WTC11 (cell line): ENCODE results near the gene IL5RA.

ENCODE experiments used
- CTCF ChIP-seq: fragments of 200-600 bp; IDR thresholded peaks from 2 replicates; pipeline ENCODE4 v1.8.0; 2022; ENCODE audit warnings: antibody characterized with exemption
- FOXJ3 ChIP-seq: sonication (generic); formaldehyde crosslinking; IDR thresholded peaks from 2 replicates; pipeline ENCODE4 v1.9.0; 2021; ENCODE audit warnings: missing genetic modification reagents, mild to moderate bottlenecking, borderline replicate concordance
- HMGA2 ChIP-seq: fragments of 250-450 bp; sonication (Bioruptor Pico); IDR thresholded peaks from 2 replicates; pipeline ENCODE4 v1.4.0; 2021; ENCODE audit warnings: mild to moderate bottlenecking, moderate library complexity
- KAT7 ChIP-seq: sonication (generic); formaldehyde crosslinking; IDR thresholded peaks from 2 replicates; pipeline ENCODE4 v1.8.1; 2023; ENCODE audit warnings: missing genetic modification reagents, mild to moderate bottlenecking, borderline replicate concordance
- MYBL2 ChIP-seq: sonication (generic); formaldehyde crosslinking; IDR thresholded peaks from 2 replicates; pipeline ENCODE4 v1.8.1; 2023; ENCODE audit warnings: mild to moderate bottlenecking, moderate library complexity, missing genetic modification reagents
- NR2C2 ChIP-seq: sonication (generic); formaldehyde crosslinking; IDR thresholded peaks from 2 replicates; pipeline ENCODE4 v1.8.0; 2022; ENCODE audit warnings: mild to moderate bottlenecking, missing genetic modification reagents
- SOX15 ChIP-seq: fragments of 250-450 bp; sonication (Bioruptor Pico); IDR thresholded peaks from 2 replicates; pipeline ENCODE4 v1.9.0; 2021; ENCODE audit warnings: mild to moderate bottlenecking
- SP1 ChIP-seq: sonication (generic); formaldehyde crosslinking; conservative IDR thresholded peaks from 2 replicates; pipeline ENCODE4 v1.8.1; 2022; ENCODE audit warnings: missing genetic modification reagents
- ZNF396 ChIP-seq: fragments of 250-450 bp; sonication (Bioruptor Pico); IDR thresholded peaks from 2 replicates; pipeline ENCODE4 v1.8.0; 2021; ENCODE audit warnings: mild to moderate bottlenecking, moderate library complexity, borderline replicate concordance
- ZNF416 ChIP-seq: fragments of 250-450 bp; sonication (Bioruptor Pico); IDR thresholded peaks from 2 replicates; pipeline ENCODE4 v1.9.0; 2021; ENCODE audit warnings: mild to moderate bottlenecking, inconsistent platforms
- TF ChIP-seq, protein P1 (sequence below): sonication (generic); formaldehyde crosslinking; IDR thresholded peaks from 2 replicates; pipeline ENCODE4 v1.8.1; 2022; ENCODE audit warnings: missing genetic modification reagents, borderline replicate concordance
- TF ChIP-seq, protein P2 (sequence below): sonication (generic); formaldehyde crosslinking; IDR thresholded peaks from 2 replicates; pipeline ENCODE4 v1.8.1; 2023; ENCODE audit warnings: mild to moderate bottlenecking, missing genetic modification reagents, moderate library complexity
- TF ChIP-seq, protein P3 (sequence below): sonication (generic); formaldehyde crosslinking; IDR thresholded peaks from 2 replicates; pipeline ENCODE4 v1.8.0; 2023; ENCODE audit warnings: missing genetic modification reagents, mild to moderate bottlenecking, borderline replicate concordance

- TF ChIP-seq KAT7 (CRISPR knock-in tag) (no peak), ZNF416 (CRISPR knock-in tag) (no peak), CTCF (no peak), NR2C2 (CRISPR knock-in tag) (no peak), SP1 (no peak), SOX15 (CRISPR knock-in tag) (no peak), FOXJ3 (CRISPR knock-in tag) (no peak), MYBL2 (CRISPR knock-in tag) (no peak), HMGA2 (CRISPR knock-in tag) (no peak), ZNF396 (CRISPR knock-in tag) (no peak)
- TF ChIP-seq, protein P1, sequence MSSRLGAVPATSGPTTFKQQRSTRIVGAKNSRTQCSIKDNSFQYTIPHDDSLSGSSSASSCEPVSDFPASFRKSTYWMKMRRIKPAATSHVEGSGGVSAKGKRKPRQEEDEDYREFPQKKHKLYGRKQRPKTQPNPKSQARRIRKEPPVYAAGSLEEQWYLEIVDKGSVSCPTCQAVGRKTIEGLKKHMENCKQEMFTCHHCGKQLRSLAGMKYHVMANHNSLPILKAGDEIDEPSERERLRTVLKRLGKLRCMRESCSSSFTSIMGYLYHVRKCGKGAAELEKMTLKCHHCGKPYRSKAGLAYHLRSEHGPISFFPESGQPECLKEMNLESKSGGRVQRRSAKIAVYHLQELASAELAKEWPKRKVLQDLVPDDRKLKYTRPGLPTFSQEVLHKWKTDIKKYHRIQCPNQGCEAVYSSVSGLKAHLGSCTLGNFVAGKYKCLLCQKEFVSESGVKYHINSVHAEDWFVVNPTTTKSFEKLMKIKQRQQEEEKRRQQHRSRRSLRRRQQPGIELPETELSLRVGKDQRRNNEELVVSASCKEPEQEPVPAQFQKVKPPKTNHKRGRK (CRISPR knock-in tag), result no peak
- TF ChIP-seq, protein P2, sequence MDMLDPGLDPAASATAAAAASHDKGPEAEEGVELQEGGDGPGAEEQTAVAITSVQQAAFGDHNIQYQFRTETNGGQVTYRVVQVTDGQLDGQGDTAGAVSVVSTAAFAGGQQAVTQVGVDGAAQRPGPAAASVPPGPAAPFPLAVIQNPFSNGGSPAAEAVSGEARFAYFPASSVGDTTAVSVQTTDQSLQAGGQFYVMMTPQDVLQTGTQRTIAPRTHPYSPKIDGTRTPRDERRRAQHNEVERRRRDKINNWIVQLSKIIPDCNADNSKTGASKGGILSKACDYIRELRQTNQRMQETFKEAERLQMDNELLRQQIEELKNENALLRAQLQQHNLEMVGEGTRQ (CRISPR knock-in tag), result no peak
- TF ChIP-seq, protein P3, sequence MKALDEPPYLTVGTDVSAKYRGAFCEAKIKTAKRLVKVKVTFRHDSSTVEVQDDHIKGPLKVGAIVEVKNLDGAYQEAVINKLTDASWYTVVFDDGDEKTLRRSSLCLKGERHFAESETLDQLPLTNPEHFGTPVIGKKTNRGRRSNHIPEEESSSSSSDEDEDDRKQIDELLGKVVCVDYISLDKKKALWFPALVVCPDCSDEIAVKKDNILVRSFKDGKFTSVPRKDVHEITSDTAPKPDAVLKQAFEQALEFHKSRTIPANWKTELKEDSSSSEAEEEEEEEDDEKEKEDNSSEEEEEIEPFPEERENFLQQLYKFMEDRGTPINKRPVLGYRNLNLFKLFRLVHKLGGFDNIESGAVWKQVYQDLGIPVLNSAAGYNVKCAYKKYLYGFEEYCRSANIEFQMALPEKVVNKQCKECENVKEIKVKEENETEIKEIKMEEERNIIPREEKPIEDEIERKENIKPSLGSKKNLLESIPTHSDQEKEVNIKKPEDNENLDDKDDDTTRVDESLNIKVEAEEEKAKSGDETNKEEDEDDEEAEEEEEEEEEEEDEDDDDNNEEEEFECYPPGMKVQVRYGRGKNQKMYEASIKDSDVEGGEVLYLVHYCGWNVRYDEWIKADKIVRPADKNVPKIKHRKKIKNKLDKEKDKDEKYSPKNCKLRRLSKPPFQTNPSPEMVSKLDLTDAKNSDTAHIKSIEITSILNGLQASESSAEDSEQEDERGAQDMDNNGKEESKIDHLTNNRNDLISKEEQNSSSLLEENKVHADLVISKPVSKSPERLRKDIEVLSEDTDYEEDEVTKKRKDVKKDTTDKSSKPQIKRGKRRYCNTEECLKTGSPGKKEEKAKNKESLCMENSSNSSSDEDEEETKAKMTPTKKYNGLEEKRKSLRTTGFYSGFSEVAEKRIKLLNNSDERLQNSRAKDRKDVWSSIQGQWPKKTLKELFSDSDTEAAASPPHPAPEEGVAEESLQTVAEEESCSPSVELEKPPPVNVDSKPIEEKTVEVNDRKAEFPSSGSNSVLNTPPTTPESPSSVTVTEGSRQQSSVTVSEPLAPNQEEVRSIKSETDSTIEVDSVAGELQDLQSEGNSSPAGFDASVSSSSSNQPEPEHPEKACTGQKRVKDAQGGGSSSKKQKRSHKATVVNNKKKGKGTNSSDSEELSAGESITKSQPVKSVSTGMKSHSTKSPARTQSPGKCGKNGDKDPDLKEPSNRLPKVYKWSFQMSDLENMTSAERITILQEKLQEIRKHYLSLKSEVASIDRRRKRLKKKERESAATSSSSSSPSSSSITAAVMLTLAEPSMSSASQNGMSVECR, result no peak
These were observed 29.9 kb downstream of the IL5RA start for GRCh38 chr3:3080309-3080708.
